DMS53 (cell line): ENCODE measurements around the gene ENTR1.
"Not testable (repeated sequence)": the region's sequence is repeated elsewhere in the genome, so short reads cannot be mapped to it uniquely, and the experiment has no call there.

Source experiments
- DNase-seq: peaks from one replicate; lab custom pipeline; 2025; lab: John Stamatoyannopoulos, UW

Gene ENTR1

DNA sequence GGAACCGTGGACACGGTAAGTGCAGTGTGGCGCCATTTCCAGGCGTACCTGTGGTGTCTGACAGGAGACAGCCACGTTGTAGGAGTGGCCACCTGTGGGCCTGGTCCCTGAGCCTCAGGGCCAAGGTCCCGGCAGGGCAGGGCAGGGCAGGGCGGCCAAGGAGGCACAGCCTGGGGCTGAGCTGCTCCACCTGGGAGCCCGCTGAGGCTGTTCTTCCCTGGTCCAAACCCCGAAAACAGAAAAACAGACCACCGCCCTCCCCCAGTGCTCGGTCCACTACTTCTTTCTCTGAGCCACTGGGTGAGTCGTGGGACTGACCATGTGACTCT, 8.6 kb upstream of the ENTR1 start:
- DNase-seq: no peak

DNA sequence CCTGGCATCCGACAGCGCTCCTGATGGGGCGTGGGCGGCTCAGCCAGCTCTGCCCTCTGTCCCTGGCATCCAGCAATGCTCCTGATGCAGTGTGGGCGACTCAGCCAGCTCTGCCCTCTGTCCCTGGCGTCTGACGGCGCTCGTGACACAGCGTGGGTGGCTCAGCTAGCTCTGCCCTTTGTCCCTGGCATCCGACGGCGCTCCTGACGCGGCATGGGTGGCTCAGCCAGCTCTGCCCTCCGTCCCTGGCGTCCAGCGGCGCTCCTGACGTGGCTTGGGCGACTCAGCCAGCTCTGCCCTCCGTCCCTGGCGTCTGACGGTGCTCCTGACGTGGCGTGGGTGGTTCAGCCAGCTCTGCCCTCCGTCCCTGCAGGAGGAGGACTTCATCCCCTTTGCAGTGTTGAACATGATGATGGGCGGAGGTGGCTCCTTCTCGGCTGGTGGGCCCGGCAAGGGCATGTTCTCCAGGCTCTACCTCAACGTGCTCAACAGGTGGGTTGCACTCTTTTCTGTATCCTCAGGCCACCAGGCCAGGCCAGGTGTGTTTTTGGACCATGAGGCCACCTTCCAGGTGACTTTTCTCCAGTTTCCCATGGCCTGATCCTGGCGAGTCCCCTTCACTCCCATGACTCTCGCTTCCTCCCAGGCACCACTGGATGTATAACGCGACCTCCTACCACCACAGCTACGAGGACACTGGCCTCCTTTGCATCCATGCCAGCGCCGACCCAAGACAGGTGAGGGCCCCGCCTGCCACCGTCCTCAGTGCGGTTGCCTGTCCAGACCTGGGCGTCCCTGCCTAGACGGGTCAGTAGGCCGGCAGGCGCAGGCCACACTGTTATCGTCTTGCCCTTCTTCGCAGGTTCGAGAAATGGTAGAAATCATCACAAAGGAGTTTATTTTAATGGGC, 8.0 kb upstream of the ENTR1 start:
- no peak for DNase-seq

DNA sequence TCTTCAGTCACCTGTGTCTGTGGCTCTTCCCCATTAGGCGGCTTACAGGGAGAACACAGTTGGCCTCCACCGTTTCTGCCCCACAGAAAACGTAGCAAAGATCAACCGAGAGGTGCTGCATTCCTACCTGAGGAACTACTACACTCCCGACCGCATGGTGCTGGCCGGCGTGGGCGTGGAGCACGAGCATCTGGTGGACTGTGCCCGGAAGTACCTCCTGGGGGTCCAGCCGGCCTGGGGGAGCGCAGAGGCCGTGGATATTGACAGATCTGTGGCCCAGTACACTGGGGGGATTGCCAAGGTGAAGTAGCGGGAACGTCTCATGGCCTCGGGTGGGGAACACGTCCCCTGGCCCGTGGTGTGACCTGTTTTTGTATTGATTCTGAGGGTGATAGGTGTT, 6.5 kb upstream of the ENTR1 start:
- no peak for DNase-seq

DNA sequence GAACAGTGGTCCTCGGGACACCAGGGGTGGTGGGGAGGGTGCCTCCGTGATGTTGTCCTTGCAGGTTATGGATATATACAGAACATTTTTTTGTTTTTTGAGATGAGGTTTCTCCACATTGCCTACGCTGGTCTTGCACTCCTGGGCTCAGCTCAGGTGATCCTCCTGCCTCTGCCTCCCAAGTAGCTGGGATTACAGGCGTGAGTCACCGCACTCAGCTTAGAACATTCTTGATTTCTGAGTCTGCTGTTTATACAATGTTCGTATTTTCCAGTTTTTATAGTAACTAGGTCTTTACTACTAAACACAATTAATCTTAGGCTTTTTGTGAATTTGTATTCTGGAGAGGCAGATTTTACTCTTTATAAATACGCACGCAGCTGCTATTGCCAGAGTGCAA, 6.0 kb upstream of the ENTR1 start:
- DNase-seq: no peak

DNA sequence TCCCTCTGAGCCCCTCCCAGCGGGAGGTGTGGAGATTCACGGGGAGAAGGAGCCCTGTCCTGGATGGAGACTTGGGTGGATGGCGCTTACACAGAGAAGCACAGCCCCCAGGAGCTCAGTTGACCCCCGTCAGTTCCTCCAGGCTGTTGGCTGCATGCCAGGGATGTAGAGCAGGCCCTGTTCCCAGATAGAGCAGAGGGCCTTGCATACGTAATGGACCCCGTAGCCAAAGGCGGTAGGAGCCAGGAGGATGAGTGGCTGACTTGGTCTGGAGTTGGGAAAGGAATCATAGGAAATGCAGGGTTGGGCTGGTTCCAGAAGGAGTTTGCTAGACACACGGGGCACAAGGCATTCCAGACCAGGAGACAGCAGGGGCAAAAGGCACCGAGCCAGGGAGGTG, 2.5 kb upstream of the ENTR1 start:
- no peak for DNase-seq

DNA sequence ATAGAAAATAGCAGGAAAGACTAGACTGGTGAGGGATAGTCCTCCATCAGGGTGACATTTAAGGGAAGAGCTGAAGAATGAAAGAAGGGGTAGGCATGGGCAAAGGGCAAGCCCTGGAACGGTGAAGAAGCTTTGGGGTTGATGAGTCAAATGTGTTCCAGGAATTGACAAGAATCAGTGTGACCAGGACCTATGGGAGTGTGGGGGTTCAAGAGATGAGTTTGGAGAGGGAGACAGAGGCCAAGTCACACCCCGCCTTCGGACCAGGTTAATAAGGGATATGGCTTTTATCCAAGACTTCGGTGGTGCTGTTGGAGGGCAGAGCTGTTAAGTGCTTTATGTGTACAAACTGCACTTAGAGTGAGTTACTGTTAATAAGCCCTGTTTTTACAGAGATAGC, 964 bp upstream of the ENTR1 start:
- no peak for DNase-seq

DNA sequence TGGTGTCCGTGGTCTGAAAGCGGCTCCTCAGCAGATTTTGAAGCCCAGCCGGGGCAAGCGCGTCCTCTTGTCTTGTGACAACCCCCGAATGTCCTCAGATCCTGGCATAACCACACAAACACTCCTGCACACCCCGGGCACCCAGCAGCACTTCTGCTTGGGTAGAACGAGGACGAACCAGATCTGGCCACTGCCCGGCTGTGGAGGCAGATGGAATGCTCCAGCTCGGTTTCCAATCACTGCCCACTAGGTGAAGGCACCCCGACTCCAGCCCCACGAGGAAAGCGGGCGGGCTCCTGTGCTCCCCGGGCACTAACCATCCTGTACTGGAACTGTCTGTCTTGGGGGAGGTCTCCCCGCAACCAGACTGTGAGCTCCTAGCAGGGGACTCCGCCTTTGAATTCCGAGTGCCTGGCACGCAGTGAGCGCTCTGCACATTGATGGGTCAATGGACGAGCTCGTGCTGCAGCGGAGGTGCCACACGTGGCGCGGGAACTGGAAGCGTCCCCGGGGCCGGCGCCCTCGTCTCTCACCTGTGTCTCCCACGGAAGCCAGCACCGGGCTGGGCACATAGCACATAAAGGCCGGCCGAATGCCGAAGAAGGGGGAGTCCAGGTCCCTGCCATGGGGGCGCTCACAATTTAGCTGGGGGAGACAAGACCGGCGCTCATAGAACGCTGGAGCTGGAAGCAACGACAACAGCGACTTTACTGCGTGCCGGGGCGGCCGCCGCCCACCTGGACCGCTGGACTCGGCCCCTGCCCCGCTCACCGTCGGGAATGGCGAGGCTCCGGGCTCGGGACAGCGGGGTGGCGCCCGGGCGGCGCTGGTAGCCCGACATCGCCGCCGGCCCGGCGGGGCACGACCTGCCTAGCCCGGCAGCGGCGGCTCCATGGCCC, 608 bp downstream of the ENTR1 start:
- peak; percentile 69 for DNase-seq

DNA sequence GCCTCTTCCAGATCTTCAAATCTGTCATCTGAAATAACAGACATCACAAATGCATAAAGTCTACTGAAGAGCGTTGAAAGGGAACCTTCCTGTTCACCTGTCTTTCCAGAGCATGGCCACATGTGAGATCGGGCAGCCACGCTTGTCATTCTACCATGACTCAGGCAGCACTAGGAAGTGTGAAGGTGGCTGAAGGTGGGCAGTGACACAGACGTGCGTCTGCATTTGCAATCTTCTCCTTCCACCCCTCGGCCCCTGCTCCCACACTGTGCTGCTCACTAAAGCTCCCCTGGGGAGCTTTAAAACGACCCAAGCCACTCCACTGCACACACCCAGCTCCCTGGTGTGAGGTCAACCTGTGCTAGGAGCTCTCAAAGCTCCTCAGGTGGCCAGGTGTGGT, 2.5 kb downstream of the ENTR1 start:
- DNase-seq: no peak

DNA sequence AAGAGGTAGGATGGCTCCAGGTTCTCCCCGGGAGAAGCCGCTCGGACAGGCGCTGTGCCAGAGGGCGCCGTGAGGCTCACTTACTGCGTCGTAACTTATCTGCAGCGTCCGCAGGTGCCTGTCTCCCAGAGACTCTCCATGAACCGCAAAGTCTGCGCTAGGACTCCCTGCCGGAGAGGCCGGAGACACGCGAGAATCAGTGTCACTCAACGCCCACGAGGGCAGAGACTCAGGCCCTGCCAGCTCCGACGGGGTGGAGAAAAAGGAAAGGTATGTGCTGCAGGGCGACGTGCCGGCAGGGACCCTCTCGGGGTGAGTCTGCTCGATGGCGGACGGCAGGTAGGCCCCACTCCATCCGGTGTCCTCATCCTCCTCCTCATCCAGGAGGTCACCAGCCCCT, 3.4 kb downstream of the ENTR1 start:
- not testable (repeated sequence) for DNase-seq

DNA sequence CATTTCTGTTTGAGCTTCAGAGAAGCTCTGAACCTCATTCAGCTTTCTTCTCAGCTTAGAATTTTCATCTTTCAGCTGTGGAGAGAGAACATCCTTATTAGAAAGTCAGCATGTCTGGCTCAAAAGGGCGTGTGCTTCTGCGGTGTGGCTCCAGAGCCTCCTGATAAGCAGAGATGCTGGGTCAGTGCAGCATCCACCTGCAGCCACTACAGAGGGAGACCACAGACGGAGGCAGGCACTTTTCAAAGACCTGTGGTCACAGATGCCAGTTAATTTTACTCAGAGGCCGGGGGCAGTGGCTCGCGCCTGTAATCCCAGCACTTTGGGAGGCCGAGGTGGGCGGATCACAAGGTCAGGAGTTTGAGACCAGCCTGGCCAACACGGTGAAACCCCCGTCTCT, 4.5 kb downstream of the ENTR1 start:
- DNase-seq: not testable (repeated sequence)

DNA sequence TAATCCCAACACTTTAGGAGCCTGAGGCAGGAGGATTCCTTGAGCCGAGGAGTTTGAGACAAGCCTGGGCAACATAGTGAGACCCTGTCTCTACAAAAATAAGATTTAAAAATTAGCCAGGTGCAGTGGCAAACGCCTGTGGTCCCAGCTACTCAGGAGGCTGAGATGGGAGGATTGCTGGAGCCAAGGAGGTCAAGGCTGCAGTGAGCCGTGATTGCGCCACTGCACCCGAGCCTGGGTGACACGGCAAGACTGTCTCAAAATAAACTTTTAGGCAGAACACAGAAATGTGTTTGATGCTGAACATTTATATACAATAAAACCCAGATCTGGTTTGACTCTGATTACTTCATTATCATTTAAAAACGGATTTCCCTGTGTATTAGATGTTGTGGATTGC, 4.9 kb downstream of the ENTR1 start:
- DNase-seq: no peak

DNA sequence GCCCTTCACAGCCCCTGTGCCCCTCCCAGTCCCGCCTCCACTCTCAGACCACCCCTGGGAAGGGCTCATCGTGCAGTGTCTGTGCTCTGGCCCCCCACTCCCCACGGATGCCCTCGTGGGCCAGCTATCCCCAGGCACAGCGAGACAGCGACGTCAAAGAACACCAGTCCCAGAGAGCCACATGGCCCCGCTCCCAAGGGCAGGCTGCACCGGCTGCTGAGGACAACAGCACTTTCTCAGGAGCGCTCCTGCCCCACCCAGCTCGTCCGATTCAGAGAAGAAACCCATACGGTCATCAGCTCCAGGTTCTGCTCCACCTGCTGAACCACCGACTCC, 5.6 kb downstream of the ENTR1 start:
- DNase-seq: no peak

DNA sequence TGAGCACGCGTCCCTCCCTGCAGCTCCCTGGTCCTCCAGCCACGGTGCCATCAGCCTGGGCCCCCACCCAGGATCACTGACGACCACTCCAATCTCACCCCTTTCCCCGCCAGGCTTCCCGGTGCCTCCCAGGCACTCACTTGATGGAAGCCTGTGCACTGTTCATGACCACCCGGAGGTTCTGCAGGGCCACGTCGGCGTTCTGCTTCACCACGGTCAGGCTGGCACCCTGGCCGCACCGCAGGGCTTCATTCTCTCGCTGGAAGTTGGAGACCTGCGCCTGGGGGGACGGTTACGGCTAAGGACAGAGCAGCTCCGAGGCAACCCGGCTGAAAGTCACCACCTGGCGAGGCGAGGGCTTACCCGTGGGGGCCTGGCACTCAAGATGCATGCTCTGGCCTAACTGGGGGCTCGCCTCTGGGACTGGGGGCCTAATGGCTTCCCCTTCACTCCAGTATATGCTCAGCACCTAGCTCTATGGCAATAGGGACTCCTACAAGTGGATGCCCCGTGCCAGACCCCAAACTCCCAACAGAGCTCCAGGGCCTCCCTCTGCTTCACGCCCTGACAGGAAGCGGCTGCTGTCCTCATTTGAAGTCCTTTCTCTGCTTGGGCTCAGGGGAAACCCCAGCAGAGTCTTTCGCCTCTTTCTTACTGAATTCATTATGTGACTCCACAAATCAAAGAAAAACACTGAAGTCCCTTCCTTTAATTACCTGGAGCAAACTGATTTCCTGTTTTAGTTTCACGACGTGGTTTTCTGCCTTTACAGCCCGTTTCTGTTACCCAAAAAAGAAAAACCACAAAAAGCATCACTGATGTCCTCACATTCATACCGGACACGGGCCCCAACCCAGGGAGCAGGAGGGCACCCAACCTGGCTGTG, 6.3 kb downstream of the ENTR1 start:
- DNase-seq: no peak

DNA sequence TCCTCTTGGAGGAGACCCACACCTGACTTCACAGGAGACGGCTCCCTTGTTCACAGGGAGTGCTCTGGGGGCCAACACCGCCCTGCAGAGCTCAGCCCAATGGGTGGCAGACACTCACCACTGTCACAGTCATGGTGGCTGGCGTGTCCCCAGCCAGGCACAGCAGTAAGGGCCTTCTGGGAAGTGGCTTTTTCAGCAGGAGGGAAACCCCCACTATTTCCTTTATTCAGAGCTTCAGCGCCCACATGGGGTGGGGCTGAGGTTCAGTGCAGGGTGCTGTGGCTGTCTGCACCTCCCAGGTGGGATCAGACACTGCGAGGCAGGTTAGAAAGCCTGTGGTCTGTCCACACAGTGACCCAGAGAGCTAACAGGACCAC, 6.9 kb downstream of the ENTR1 start:
- no peak for DNase-seq

DNA sequence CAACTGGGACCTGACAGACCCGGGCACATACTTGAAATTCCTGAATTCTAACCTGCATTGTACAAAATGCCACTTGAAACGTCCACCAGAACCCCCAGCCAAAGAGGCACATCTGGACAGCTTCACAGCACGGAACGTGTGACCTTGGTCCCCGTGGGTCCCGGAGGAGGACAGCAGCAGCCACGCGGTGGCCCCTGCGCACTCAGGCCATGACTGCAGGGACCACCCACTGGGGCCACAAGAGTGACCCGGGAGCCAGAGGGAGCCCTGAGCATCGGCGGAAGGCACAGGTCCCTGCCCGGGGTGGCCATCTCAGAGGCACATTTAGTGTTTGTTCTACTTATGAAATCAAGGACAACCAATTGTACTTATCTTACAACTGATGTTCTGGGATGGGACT, 8.3 kb downstream of the ENTR1 start:
- DNase-seq: no peak

DNA sequence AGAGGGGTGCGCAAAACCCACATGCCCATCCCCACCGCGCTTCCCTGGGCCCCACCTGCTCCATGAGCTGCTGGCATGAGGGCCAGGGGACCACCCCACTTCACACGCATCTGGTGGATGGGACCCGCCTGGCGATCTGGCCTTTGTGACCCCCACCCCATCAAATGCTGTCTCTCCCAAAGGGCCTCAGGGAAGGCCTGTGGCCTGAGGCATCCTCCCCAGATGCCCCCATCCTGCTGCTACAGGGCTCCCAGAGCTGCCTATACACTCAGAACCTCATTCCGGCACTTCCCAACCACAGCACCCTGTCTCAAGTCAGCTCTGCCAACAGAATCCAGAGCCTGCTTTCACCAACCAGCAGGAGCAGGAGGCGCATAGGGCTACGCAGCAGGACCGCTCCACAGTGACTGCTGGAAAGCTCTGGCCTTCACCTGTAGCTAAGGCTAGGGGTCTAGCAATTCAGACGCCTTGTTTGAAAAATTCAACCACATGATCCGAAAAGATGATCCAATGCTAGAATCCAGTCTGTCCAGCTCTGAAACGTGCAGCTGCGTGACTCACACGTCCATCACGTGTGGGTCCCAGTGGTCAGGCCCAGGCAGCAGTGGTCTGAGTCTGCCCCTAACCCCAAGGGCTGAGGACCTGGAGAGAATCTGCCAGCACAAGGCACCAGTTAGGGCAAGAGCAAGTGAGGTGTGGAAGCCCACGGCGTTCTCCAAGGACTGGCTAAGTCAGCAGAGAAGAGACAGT, 9.1 kb downstream of the ENTR1 start:
- no peak for DNase-seq

DNA sequence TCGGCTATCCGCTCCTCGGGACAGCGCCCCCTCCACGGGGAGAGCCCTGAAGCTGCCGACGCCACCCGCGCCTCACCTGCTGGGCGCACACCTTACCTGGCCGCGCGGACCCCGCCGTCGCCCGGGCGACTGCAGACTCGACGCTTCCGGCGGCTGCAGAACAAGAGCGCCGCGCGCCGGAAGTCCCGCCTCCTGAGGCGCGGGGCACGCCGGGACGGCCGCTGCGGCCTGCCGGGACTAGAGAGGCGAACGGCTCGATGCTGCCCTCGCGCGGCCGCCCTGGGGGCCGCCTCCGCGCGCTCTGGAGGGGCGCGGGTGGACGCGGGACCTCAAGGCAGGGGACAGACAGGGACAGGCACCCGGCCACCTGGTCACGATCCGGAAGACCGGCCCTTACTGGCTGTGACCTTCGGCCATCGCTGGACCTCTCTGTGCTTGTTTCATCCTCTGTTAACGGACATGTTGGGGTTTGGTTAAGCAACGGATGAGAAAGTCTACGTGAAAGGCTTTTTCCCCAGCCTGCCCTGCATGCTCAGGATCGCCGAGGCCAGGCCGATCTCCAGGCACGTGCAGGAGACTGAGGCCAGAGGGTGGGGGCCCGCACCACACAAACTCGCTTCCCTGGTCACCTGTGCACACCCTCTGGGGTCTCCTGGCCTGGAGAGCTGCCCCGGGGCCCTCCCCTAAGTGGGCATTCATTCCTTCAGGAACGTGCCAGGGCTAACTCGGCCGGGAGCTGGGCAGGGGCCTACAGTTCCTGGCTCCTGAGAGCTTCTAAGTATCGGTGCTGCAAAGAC, 10.2 kb downstream of the ENTR1 start, which contains the start of gene SNAPC4:
TSS of gene SNAPC4 (minus strand) at position 133 of the 797 bp plus-strand sequence. CDS start 1,742 bp downstream, outside the sequence.
- peak; percentile 95 for DNase-seq

DNA sequence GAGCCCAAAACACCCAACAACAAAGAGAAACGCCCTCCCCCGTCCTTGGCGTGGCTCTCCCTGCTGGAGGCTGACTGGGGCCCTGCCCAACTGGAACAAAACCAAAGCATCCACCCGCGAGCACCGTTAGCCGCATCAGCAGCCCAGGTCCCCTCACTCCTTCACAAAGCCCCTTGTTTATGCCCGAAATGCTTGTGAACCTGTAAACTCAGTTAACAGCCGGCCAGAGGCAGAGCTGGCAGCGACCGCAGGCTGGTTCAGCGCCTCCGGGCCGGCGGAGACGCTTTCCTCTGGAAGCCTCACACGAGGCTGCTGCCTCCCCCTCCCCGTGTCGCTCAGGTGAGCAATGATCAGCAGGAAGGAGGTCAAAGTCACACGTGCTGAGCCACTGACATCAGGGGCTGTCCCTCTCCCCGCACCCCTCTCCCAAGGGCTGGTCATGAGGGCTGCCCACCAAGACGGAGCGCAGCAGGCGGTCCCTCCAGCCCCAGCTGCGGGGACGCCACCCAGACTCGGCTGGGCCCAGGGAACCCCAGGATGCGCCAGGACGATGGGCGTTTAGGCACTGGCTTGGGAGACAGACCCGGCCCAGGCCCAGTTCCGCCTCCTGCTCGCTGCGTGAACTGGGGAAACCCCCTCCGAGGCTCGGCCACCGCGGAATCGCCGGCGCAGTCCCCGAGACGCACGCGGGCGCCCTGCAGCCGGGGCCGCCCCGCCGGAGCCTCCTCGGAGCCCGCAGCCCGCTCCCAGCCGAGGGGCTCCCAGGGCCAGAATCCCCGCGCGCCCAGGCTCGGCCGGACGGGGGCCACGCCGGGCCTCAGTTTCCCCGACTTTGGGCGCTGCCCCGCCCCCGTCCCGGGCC, 11.0 kb downstream of the ENTR1 start:
- peak; percentile 66 for DNase-seq

DNA sequence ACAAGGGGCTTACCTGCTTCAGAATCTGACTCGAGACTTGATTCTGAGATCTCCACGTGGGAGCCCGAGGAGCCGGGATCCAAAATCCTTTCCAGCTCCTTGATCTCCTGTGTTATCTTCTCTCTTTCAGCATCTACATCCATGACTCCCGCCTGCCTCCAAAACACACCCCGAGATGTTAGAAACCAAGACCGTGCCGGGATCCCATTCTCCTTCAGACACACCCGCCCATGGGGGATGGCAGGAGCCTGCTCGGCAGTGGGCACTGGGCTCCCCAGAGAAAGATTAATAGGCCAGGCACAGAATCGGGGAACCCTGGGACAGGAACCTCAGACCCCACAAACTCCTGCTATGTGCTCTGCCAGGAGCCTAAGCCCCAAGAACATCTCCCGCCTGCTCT, 12.1 kb downstream of the ENTR1 start:
- DNase-seq: no peak

DNA sequence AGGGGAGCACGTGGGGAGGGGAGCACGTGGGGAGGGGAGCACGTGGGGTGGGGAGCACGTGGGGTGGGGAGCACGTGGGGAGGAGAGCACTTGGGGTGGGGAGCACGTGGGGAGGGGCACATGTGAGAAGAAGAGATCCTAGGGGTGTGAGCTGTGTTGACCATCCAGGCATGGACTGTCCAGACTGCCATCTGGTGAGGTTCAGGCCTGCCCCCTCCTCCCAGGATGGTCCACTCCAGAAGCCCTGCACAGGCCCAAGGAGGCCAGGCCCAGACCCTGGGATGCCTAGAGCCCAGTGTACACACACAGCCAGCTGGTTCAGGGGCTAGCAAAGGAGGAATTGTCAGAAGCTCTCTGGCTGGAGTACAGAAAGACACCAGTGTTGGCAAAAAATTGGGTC, 12.8 kb downstream of the ENTR1 start:
- DNase-seq: no peak
